ENCODE data around the gene GPR142. TPM values are rescaled to one million over a fixed set of nuclear protein-coding genes. Genes with fewer than 3 reads are reported as not detected.

Gene GPR142
- total RNA-seq, 1 donor from 2014 or later: 1.2 TPM

Other genes with a start within 250 kb of the GPR142 start
- gene RPL38, start 163.8 kb upstream of the GPR142 start, total RNA-seq (ENCODE audit: insufficient read depth, low replicate concordance): 1,471 TPM
- gene TTYH2, start 153.9 kb upstream of the GPR142 start, total RNA-seq (ENCODE audit: insufficient read depth, low replicate concordance): 1.2 TPM
- gene DNAI2, start 93.3 kb upstream of the GPR142 start, total RNA-seq (ENCODE audit: insufficient read depth, low replicate concordance): not detected
- gene KIF19, start 41.3 kb upstream of the GPR142 start, total RNA-seq (ENCODE audit: insufficient read depth, low replicate concordance): 1.4 TPM
- not detected for gene BTBD17, start 5.6 kb upstream of the GPR142 start, total RNA-seq (ENCODE audit: insufficient read depth, low replicate concordance)
- 17.1 TPM for gene GPRC5C, start 64.6 kb downstream of the GPR142 start, total RNA-seq (ENCODE audit: insufficient read depth, low replicate concordance)
- 7.2 TPM for gene CD300A, start 99.1 kb downstream of the GPR142 start, total RNA-seq (ENCODE audit: insufficient read depth, low replicate concordance)
- gene CD300LB, start 164.0 kb downstream of the GPR142 start, total RNA-seq (ENCODE audit: insufficient read depth, low replicate concordance): 0.24 TPM
- 0.48 TPM for gene CD300C, start 178.6 kb downstream of the GPR142 start, total RNA-seq (ENCODE audit: insufficient read depth, low replicate concordance)
- gene CD300H, start 200.0 kb downstream of the GPR142 start, total RNA-seq (ENCODE audit: insufficient read depth, low replicate concordance): not detected
- gene CD300LD, start 224.8 kb downstream of the GPR142 start, total RNA-seq (ENCODE audit: insufficient read depth, low replicate concordance): not detected

Data from umbilical cord (tissue), 1 donor.